HG03039 (cell line): ENCODE results near the gene BRD9.
A peak's percentile ranks its signal among the peaks of the same experiment; 100 is the strongest.

Source experiments
- ATAC-seq: cut with Tn5 transposase; IDR thresholded peaks from one replicate; pipeline ENCODE4 v1.9.1; 2021; ENCODE audit warnings: mild to moderate bottlenecking, moderate library complexity; ENCODE audit not compliant: unreplicated experiment

BRD9 gene

GRCh38 chr5:905139-905642, 12.6 kb upstream of the BRD9 start:
- ATAC-seq, result no peak

GRCh38 chr5:903756-904096, 11.1 kb upstream of the BRD9 start:
- no peak for ATAC-seq

GRCh38 chr5:902129-902916, 9.7 kb upstream of the BRD9 start:
- ATAC-seq, result no peak

- ATAC-seq, result no peak
Observed at GRCh38 chr5:900781-901180, 8.2 kb upstream of the BRD9 start.

- no peak for ATAC-seq
Observed at GRCh38 chr5:893711-894110, 1.1 kb upstream of the BRD9 start.

- peak; percentile 10 for ATAC-seq
Observed at GRCh38 chr5:893137-893506, 521 bp upstream of the BRD9 start.

- no peak for ATAC-seq
Observed at GRCh38 chr5:891837-892393, 686 bp downstream of the BRD9 start.

- no peak for ATAC-seq
Observed at GRCh38 chr5:891117-891836, 1.3 kb downstream of the BRD9 start.

- ATAC-seq, result no peak
Observed at GRCh38 chr5:889075-889710, 3.4 kb downstream of the BRD9 start.

- ATAC-seq, result no peak
Observed at GRCh38 chr5:888638-889035, 4.0 kb downstream of the BRD9 start.

GRCh38 chr5:887947-888637, 4.5 kb downstream of the BRD9 start:
- no peak for ATAC-seq

GRCh38 chr5:886716-887325, 5.8 kb downstream of the BRD9 start:
- no peak for ATAC-seq

GRCh38 chr5:886036-886435, 6.6 kb downstream of the BRD9 start:
- no peak for ATAC-seq

- ATAC-seq, result no peak
Observed at GRCh38 chr5:885529-885928, 7.1 kb downstream of the BRD9 start.

- no peak for ATAC-seq
Observed at GRCh38 chr5:885127-885442, 7.5 kb downstream of the BRD9 start.

GRCh38 chr5:884345-885126, 8.1 kb downstream of the BRD9 start:
- ATAC-seq, result no peak

- ATAC-seq, result no peak
Observed at GRCh38 chr5:883475-884181, 9.0 kb downstream of the BRD9 start.

GRCh38 chr5:882253-883183, 10.1 kb downstream of the BRD9 start:
- no peak for ATAC-seq
